ENCODE data around the gene SMPD1. TPM values are rescaled to one million over a fixed set of nuclear protein-coding genes. Genes with fewer than 3 reads are reported as not detected.

SMPD1 gene
- 69.7 TPM for total RNA-seq

DNA sequence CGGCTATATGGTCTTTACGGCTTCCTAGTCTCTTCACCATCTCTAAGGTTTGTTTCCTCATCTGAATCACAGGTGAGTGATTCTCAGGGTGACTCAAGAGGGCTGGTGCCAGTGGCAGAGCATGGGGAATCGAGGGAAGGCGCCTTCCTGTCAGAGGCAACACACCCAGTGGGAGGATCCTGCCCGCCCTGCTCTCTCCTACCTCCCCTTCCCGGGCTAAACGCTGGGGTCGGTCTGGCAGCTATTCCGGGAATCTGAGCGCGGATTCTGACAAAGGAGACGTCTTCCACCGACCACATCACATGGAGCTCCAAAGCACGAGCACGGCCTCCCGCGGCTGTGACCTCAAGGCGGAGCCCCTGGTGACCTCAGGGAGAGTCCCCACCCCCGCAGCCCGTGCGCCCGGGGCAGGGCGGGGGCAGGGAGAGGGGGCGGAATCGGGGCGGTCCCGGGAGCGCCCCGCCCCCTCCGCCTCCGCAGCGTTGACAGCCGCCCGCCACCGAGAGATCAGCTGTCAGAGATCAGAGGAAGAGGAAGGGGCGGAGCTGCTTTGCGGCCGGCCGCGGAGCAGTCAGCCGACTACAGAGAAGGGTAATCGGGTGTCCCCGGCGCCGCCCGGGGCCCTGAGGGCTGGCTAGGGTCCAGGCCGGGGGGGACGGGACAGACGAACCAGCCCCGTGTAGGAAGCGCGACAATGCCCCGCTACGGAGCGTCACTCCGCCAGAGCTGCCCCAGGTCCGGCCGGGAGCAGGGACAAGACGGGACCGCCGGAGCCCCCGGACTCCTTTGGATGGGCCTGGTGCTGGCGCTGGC is at the start of gene SMPD1:
SMPD1 (plus strand) TSS at position 570 of the 813 bp plus-strand sequence; CDS start at position 695, 125 bp downstream.
- DNase-seq (ENCODE audit: low spot score) = peak; percentile 94

- DNase-seq (ENCODE audit: low spot score) = no peak
These were observed 44.9 kb upstream of the SMPD1 start for GRCh38 chr11:6345366-6345765.

GRCh38 chr11:6350043-6350442 is 40.2 kb upstream of the SMPD1 start:
- DNase-seq (ENCODE audit: low spot score) = no peak

GRCh38 chr11:6350486-6350885 is 39.8 kb upstream of the SMPD1 start:
- DNase-seq (ENCODE audit: low spot score) = no peak

- DNase-seq (ENCODE audit: low spot score) = no peak
These were observed 38.4 kb upstream of the SMPD1 start for GRCh38 chr11:6351782-6352382.

DNA sequence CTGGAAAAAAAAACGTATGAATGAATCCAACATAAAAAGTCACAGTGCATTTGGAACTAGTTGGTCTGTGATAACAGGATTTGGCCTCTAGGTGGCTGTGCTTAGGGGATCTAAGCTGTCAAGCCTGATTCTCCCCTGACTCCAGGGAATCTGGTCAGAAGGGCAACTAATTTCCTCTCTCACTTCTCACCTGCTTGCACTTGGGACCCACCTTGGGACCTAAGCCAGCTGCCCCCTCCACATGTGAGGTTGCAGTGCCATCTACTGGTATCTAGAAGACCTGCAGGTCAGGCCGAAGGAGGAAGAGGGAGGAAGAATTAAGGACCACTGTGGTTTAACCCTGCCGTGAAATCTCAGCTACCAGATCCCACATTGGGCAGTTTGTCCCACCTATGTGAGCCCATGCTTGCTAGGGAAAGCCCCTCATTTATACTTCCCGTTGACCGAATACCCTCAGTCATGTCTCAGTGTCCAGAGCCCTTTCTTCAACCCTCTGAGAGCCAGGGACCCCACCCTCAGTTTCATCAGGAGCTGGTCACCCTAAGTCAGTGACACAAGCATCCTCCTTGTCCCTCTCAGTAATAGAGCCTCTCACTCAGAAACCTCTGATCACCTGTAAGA is 36.8 kb upstream of the SMPD1 start:
- DNase-seq (ENCODE audit: low spot score) = peak; percentile 22

DNA sequence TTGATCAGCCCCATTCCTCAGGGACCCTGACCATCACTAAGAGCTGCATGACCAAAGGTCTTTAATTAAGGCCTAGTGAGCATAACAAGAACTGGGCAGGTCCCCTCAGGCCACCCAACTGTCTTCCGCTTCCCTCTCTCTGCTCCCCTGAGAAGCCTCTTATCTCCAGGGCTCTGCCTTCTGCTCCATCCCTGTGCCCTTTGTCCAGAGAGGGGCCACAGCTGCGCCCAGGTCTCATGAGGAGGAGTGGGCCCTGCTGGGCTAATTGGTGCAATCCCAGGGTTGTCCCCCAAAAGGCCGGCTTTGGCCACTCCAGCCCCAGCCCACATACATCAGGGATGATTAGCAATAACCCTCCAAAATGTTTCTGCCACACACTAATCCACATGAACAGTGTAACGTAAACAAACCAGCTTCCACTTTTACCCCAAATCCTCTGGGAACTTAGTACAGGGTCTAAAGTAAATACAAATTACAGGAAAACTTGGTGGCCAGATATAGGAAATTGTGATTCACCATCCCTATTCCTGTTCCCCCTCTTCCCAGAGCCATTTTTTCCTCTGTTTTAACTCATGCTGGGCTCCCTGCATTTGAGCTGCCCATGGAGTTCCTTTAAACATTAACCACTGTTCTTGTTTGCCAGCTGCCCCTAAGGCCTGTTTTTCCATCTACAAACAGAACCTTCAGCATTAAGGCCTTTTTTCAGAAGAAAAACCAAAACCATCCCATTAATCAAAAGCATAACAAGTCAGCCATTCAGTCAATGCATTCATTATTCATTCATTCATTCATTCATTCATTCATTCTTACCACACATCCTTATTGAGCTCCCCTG is 35.4 kb upstream of the SMPD1 start:
- no peak for DNase-seq (ENCODE audit: low spot score)

DNA sequence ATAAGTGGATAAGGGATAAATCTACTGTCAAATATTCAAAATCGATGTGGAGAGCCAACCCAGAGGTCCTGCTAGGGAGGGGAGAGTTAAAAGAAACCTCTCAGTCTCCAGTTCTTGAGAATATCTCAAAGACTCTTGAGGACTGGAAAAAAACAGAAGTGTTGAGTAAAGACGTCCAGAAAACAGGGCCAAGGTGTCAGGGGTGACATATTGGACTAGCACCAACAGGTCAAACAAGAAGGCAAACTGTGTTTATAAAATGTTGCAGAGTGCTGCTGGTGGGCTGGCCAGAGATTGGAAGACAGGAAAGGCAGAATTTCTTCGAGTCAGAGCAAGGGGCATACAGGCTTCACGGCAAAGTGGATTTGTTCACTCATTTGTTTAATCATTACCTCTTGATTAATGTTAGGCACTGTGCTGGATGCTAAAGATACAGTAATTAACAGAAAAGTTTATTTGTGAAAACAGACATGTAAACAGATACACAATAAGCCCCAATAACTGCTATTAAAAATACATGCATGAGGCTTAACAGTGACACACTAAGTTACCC is 33.7 kb upstream of the SMPD1 start:
- DNase-seq (ENCODE audit: low spot score) = no peak

DNA sequence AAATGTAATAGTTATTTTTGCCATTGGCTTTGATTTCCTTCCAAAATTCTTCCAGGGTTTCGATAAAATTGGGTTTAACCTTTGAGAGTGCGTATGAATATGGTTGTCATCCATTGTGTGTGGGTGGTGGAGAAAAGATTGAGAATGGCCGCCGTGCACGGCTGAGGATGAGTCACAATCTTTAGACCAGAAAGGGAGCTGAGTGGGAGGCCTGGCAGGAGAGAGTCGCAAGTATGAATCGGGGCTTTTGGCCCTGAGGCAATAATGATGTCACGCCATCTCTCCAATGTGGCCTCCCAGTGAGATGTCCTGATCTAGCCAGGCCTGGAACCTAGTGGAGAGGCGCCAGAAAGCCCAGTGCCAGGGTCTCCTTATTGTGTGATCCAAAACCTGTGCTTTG is 33.1 kb upstream of the SMPD1 start:
- DNase-seq (ENCODE audit: low spot score) = peak; percentile 25

GRCh38 chr11:6360183-6360582 is 30.1 kb upstream of the SMPD1 start:
- no peak for DNase-seq (ENCODE audit: low spot score)

- no peak for DNase-seq (ENCODE audit: low spot score)
These were observed 27.9 kb upstream of the SMPD1 start for GRCh38 chr11:6362185-6362872.

DNA sequence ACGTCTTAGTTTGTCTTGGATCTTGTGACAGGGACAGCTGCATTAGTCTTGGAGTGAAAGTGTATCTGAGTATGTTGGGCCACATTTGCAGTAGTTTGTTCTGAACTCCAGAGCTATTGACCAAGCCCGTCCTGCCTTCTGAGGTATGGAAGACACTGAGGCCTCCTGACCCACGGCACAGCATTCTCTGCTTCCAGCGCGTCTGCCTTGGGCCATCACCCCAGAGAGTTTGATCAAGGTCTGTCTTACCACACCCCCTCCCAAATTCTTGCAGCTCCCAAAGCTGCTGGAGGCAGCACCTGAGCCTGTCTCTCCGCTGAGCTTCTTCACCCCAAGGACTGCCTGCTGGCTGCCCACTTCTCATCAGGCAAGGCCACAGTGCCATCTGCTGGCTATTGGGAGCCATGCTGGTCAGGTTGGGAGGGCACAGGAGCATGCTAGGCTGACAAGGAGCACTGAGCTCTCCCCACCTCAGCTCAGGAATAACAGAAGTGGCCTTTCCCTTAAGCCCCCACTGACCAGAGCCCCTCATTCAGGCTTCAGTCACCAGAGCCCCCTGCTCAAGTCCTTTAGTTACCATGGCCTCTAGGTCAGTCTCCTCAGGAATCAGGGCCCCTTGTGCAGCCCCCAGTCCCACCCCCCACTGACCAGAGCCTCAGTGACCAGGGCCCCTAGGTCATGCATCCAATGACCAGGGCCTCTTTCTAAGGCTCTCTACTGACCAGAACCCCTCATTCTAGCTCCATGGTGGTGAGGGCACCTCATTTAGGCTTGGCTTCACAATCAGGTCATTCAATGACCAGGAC is 27.2 kb upstream of the SMPD1 start:
- DNase-seq (ENCODE audit: low spot score) = peak; percentile 82

- DNase-seq (ENCODE audit: low spot score) = peak; percentile 86
These were observed 24.6 kb upstream of the SMPD1 start for GRCh38 chr11:6365659-6366058.

DNA sequence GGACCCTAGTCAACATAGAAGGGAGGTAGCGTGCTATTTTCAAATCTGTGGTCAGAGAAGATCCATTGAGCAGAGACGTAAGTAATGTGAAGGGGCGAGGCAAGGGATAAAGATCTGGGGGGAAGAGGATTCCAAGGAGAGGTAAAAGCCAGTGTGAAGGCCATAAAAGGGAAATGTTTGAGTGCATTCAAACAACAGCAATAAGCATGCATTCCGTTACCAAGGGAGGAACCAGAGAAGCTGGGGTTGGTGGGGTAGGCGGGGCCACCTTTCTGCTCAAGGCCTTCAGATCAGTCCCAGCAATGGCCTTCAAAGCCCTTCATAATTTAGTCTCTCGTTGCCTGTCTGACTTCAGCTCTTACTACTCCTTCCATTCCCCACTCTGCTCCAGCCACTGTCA is 18.4 kb upstream of the SMPD1 start:
- no peak for DNase-seq (ENCODE audit: low spot score)

- no peak for DNase-seq (ENCODE audit: low spot score)
These were observed 12.2 kb upstream of the SMPD1 start for GRCh38 chr11:6377902-6378639.

DNA sequence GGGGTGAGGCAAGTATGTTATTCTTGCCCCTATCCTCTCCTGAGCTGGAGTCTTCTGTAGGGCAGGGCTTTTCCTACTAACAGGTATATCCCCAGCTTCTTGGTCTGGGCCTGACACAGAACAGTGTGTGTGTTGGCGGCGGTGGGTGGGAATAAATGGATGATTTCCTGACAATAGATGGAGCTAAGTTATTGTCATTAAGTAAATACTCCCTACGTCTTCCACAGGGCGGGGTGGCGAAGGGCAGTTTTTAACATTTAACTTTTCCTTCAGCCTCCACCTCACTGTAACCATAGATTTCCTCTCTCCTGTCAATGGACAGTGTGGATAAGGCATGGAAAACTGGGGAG is 11.7 kb upstream of the SMPD1 start:
- no peak for DNase-seq (ENCODE audit: low spot score)

DNA sequence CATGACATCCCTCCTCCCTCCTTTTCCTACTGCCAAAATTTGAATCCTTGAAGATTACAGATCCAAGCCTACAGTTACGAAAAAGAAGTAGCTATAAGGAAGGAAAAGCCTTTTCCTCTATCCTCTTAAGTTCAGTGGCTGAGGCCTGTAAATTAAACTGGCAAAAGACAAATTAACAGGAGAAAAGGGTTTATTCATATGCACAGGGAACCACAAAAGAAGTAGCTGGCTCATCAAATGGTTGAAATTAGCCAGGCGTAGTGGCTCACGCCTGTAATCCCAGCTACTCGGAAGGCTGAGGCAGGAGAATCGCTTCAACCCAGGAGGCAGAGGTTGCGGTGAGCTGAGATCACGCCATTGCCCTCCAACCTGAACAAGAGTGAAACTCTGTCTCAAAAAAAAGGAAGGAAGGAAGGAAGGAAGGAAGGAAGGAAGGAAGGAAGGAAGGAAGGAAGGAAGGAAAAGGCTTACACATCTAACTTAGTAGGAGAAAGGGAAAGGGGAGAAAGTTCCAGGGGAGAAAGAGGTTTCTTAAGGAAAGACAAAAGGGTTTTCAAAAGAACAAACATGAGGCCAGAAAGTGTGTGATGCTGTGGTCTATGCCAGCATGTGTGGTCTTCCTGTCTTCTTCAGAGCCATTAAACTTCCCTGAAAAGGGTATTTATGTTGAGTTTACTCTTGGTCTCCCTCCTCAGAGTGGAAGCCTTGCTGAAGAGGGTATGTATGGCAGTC is 5.1 kb upstream of the SMPD1 start:
- no peak for DNase-seq (ENCODE audit: low spot score)

GRCh38 chr11:6387811-6388599 is 2.3 kb upstream of the SMPD1 start:
- DNase-seq (ENCODE audit: low spot score) = peak; percentile 26
